ENCODE results near the gene ZFP69B.
A peak's percentile ranks its signal among the peaks of the same experiment; 100 is the strongest.
"Not testable (repeated sequence)": the region's sequence is repeated elsewhere in the genome, so short reads cannot be mapped to it uniquely, and the experiment has no call there.

Gene ZFP69B

GRCh38 chr1:40479156-40479555 lies 28.9 kb downstream of the ZFP69B start:
- H3F3A ChIP-seq (ENCODE audit: control insufficient read depth, insufficient read depth): no peaks in the 10 kb centered on the region; the same call in 1 of the 2 replicates
- peak overlapping the region; percentile 80 for H3K4me2 ChIP-seq (ENCODE audit: low read length)
- H3K4me1 ChIP-seq (ENCODE audit: control insufficient read depth, low read length): peaks cover 27% of the 10 kb centered on the region
- TF ChIP-seq EZH2phosphoT487 (IDR thresholded peaks at IDR 0.05; ENCODE audit: borderline replicate concordance, low read length): no peak
- TF ChIP-seq, protein P1, sequence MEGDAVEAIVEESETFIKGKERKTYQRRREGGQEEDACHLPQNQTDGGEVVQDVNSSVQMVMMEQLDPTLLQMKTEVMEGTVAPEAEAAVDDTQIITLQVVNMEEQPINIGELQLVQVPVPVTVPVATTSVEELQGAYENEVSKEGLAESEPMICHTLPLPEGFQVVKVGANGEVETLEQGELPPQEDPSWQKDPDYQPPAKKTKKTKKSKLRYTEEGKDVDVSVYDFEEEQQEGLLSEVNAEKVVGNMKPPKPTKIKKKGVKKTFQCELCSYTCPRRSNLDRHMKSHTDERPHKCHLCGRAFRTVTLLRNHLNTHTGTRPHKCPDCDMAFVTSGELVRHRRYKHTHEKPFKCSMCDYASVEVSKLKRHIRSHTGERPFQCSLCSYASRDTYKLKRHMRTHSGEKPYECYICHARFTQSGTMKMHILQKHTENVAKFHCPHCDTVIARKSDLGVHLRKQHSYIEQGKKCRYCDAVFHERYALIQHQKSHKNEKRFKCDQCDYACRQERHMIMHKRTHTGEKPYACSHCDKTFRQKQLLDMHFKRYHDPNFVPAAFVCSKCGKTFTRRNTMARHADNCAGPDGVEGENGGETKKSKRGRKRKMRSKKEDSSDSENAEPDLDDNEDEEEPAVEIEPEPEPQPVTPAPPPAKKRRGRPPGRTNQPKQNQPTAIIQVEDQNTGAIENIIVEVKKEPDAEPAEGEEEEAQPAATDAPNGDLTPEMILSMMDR (IDR thresholded peaks at IDR 0.05; ENCODE audit: low read depth, low read length, poor library complexity, severe bottlenecking): no peak
- peaks cover 9% of the 10 kb centered on the region for H3K79me2 ChIP-seq (ENCODE audit: control insufficient read depth, low read length)
- no peaks in the 10 kb centered on the region for H3K27me3 ChIP-seq (ENCODE audit: control insufficient read depth, low read length)
- H3K4me3 ChIP-seq (ENCODE audit: low read length): peak overlapping the region; percentile 76; the same call in 1 of the 2 replicates
- H4K20me1 ChIP-seq (ENCODE audit: control insufficient read depth, insufficient read depth, low read depth, low read length): no peaks in the 10 kb centered on the region
- peaks cover 16% of the 10 kb centered on the region for H3K9me3 ChIP-seq (ENCODE audit: control insufficient read depth, insufficient read depth, low read length)
- no peak overlapping the region for H3K27ac ChIP-seq (ENCODE audit: low read depth, low read length)
- H3K9me2 ChIP-seq (replicated peaks; ENCODE audit: control insufficient read depth, low read length): no peaks in the 10 kb centered on the region
- peaks cover 37% of the 10 kb centered on the region for H3K36me3 ChIP-seq (ENCODE audit: control insufficient read depth, low read length)

DNA sequence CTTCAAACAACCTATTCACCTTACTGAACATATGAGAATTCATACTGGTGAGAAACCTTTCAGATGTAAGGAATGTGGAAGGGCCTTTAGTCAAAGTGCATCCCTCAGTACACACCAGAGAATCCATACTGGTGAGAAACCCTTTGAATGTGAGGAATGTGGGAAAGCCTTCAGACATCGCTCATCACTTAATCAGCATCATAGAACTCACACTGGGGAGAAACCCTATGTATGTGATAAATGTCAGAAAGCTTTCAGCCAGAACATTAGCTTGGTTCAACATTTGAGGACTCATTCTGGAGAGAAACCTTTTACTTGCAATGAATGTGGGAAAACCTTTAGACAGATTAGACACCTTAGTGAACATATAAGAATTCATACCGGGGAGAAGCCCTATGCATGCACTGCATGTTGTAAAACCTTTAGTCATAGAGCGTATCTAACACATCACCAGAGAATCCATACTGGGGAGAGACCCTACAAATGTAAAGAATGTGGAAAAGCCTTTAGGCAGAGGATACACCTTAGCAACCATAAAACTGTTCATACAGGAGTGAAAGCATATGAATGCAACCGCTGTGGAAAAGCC lies 45.1 kb downstream of the ZFP69B start:
- Histone ChIP-seq H3K4me2 (ENCODE audit: low read length) (no peak overlapping the region), H3K27me3 (ENCODE audit: control insufficient read depth, low read length) (no peaks in the 10 kb centered on the region), H3K4me1 (ENCODE audit: control insufficient read depth, low read length) (no peaks in the 10 kb centered on the region), H3K9me3 (ENCODE audit: control insufficient read depth, insufficient read depth, low read length) (peaks cover 27% of the 10 kb centered on the region), H3K4me3 (ENCODE audit: low read length) (no peak overlapping the region), H3K9me2 (replicated peaks; ENCODE audit: control insufficient read depth, low read length) (no peaks in the 10 kb centered on the region), H4K20me1 (ENCODE audit: control insufficient read depth, insufficient read depth, low read depth, low read length) (no peaks in the 10 kb centered on the region), H3K27ac (ENCODE audit: low read depth, low read length) (no peak overlapping the region), H3K79me2 (ENCODE audit: control insufficient read depth, low read length) (peaks cover 3% of the 10 kb centered on the region; the same call in 1 of the 2 replicates), H3F3A (ENCODE audit: control insufficient read depth, insufficient read depth) (no peaks in the 10 kb centered on the region), H3K36me3 (ENCODE audit: control insufficient read depth, low read length) (peaks cover 61% of the 10 kb centered on the region)
- TF ChIP-seq EZH2phosphoT487 (IDR thresholded peaks at IDR 0.05; ENCODE audit: borderline replicate concordance, low read length): no peak
- TF ChIP-seq, protein P1 (IDR thresholded peaks at IDR 0.05; ENCODE audit: low read depth, low read length, poor library complexity, severe bottlenecking): no peak

GRCh38 chr1:40502651-40503050 lies 52.4 kb downstream of the ZFP69B start:
- H3F3A ChIP-seq (ENCODE audit: control insufficient read depth, insufficient read depth); H3K4me3 ChIP-seq (ENCODE audit: low read length); H3K4me2 ChIP-seq (ENCODE audit: low read length); H3K9me2 ChIP-seq (replicated peaks; ENCODE audit: control insufficient read depth, low read length); H3K27ac ChIP-seq (ENCODE audit: low read depth, low read length); H4K20me1 ChIP-seq (ENCODE audit: control insufficient read depth, insufficient read depth, low read depth, low read length); H3K79me2 ChIP-seq (ENCODE audit: control insufficient read depth, low read length); H3K4me1 ChIP-seq (ENCODE audit: control insufficient read depth, low read length); H3K27me3 ChIP-seq (ENCODE audit: control insufficient read depth, low read length): not testable (repeated sequence)
- H3K9me3 ChIP-seq (ENCODE audit: control insufficient read depth, insufficient read depth, low read length): peaks cover 16% of the 10 kb centered on the region; the same call in 1 of the 2 replicates
- peaks cover 15% of the 10 kb centered on the region for H3K36me3 ChIP-seq (ENCODE audit: control insufficient read depth, low read length)

DNA sequence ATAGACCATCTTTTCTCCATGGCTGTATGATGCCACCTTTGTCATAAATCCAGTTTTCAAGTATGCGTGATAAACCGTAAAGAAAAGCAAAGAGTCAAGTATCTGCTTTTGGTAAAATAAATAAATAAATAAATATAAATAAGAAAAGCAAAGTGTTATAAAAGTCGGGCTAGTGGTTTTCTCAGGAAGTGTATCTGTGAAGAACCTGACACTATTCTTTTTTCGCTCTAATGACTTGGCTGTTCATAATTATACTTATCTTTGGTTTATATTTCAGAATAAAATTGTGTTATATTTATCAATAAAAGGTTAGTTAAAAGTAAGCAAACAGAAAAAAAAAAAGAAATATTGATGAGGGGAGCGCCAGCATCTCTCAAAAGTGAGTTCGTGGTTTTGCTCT lies 57.7 kb downstream of the ZFP69B start:
- Histone ChIP-seq H3K4me1 (ENCODE audit: control insufficient read depth, low read length) (peaks cover 20% of the 10 kb centered on the region), H3K9me2 (replicated peaks; ENCODE audit: control insufficient read depth, low read length) (no peaks in the 10 kb centered on the region), H3K9me3 (ENCODE audit: control insufficient read depth, insufficient read depth, low read length) (peaks cover 9% of the 10 kb centered on the region; the same call in 1 of the 2 replicates), H3F3A (ENCODE audit: control insufficient read depth, insufficient read depth) (peaks cover 3% of the 10 kb centered on the region; the same call in 1 of the 2 replicates), H4K20me1 (ENCODE audit: control insufficient read depth, insufficient read depth, low read depth, low read length) (no peaks in the 10 kb centered on the region), H3K79me2 (ENCODE audit: control insufficient read depth, low read length) (peaks cover 28% of the 10 kb centered on the region), H3K27ac (ENCODE audit: low read depth, low read length) (peak overlapping the region; percentile 52), H3K4me3 (ENCODE audit: low read length) (peak overlapping the region; percentile 97), H3K27me3 (ENCODE audit: control insufficient read depth, low read length) (no peaks in the 10 kb centered on the region), H3K4me2 (ENCODE audit: low read length) (peak overlapping the region; percentile 98), H3K36me3 (ENCODE audit: control insufficient read depth, low read length) (peaks cover 12% of the 10 kb centered on the region)
- no peak for TF ChIP-seq EZH2phosphoT487 (IDR thresholded peaks at IDR 0.05; ENCODE audit: borderline replicate concordance, low read length)
- TF ChIP-seq, protein P1 (IDR thresholded peaks at IDR 0.05; ENCODE audit: low read depth, low read length, poor library complexity, severe bottlenecking): no peak

Data from DOHH2 (cell line).